Activated T-helper 2 cell treated with anti-CD3 and anti-CD28 coated beads, Interferon-gamma antibody, Interleukin-2, Interleukin-4, amounts not matched to agents 10 μg/mL and 5 μg/mL and 100 μg/mL, durations not matched to agents 14 hours and 24 hours and 36 hours (primary cell): ENCODE measurements around the gene ACP5. TPM values are rescaled to one million over a fixed set of nuclear protein-coding genes. Genes with fewer than 3 reads are reported as not detected.
"Not testable (repeated sequence)": the region's sequence is repeated elsewhere in the genome, so short reads cannot be mapped to it uniquely, and the experiment has no call there.

Source experiments
- DNase-seq: peaks from one replicate; pipeline ENCODE4 v3.0.0; 2021; ENCODE audit warnings: low spot score
- H3K27ac Mint-ChIP-seq: one replicate; pipeline ENCODE4 v1.8.0; 2021; ENCODE audit warnings: mixed read lengths
- H3K27me3 Mint-ChIP-seq: one replicate; pipeline ENCODE4 v1.8.0; 2021; ENCODE audit warnings: low read depth, mixed read lengths
- H3K36me3 Mint-ChIP-seq: one replicate; pipeline ENCODE4 v1.8.0; 2021; ENCODE audit warnings: low read depth, mixed read lengths
- H3K4me1 Mint-ChIP-seq: one replicate; pipeline ENCODE4 v1.8.0; 2021; ENCODE audit warnings: low read depth, mixed read lengths
- H3K4me3 Mint-ChIP-seq: one replicate; pipeline ENCODE4 v1.8.0; 2021; ENCODE audit warnings: low read depth, mild to moderate bottlenecking, moderate library complexity, mixed read lengths
- H3K9me3 Mint-ChIP-seq: one replicate; pipeline ENCODE4 v1.8.0; 2021; ENCODE audit warnings: mixed read lengths
- intact Hi-C: fragments of 100-400 bp; cut with micrococcal nuclease; formaldehyde crosslinking; loops from one replicate; pipeline ENCODE4 v1.15.1; 2023
- total RNA-seq: library from RNA; stranded (reverse); gene quantifications from 2 replicates; pipeline ENCODE4 v1.2.3, GENCODE V29; 2022

ACP5 gene
- total RNA-seq, 1 donor from 2014 or later = 27.0 TPM

GRCh38 chr19:11597202-11598102 lies 20.0 kb upstream of the ACP5 start, which contains the start of gene ZNF627:
ZNF627 (plus strand) TSS chr19:11597483; CDS start chr19:11597628, 145 bp downstream.
- H3K4me1 Mint-ChIP-seq = peaks cover 8% of the 10 kb centered on the region
- DNase-seq = peak; percentile 97
- no peaks in the 10 kb centered on the region for H3K27me3 Mint-ChIP-seq
- peak within 1 kb of the TSS; percentile 85 for H3K27ac Mint-ChIP-seq
- peak within 1 kb of the TSS; percentile 94 for H3K4me3 Mint-ChIP-seq
- peaks cover 39% of the 10 kb centered on the region for H3K36me3 Mint-ChIP-seq
- peaks cover 8% of the 10 kb centered on the region for H3K9me3 Mint-ChIP-seq
- intact Hi-C loops = loop anchor here (1.0 kb wide), 1 partner anchor 38 kb away; the partner anchor contains the start of gene ELOF1

DNA sequence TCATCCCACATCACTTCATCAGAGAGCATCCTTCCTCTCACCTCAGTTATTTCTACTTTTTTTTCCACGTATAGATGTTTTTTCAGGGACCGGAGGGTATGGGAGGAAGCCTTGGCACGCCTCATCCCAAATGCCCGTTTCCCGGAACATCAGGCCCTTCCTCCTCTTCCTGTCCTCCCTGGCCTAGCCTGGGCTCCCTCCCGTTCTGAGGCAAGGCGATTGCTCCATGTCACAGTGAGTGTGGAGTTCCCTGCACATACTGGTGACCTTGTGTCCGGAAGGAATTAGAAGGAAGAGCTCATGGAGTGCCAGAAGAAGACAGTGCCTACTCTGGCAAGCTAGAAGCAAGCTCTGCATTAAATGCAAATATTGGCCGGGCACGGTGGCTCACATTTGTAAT lies 18.7 kb upstream of the ACP5 start:
- Mint-ChIP-seq H3K4me1 (peaks cover 8% of the 10 kb centered on the region), H3K27ac (peak overlapping the region; percentile 85), H3K36me3 (peaks cover 29% of the 10 kb centered on the region), H3K27me3 (no peaks in the 10 kb centered on the region), H3K4me3 (no peak overlapping the region), H3K9me3 (no peaks in the 10 kb centered on the region)
- intact Hi-C loops = no loop called here
- DNase-seq = no peak

GRCh38 chr19:11594084-11594483 lies 16.6 kb upstream of the ACP5 start:
- H3K4me3 Mint-ChIP-seq = no peak overlapping the region
- no peak for DNase-seq
- H3K9me3 Mint-ChIP-seq = no peaks in the 10 kb centered on the region
- peaks cover 8% of the 10 kb centered on the region for H3K4me1 Mint-ChIP-seq
- intact Hi-C loops = no loop called here
- H3K27ac Mint-ChIP-seq = no peak overlapping the region
- peaks cover 10% of the 10 kb centered on the region for H3K36me3 Mint-ChIP-seq
- no peaks in the 10 kb centered on the region for H3K27me3 Mint-ChIP-seq

- no peaks in the 10 kb centered on the region for H3K36me3 Mint-ChIP-seq
- H3K9me3 Mint-ChIP-seq = no peaks in the 10 kb centered on the region
- no peak overlapping the region for H3K27ac Mint-ChIP-seq
- intact Hi-C loops = loop anchor here (1.0 to 5.0 kb wide), 3 partner anchors 28 to 81 kb away; partner anchors contain the start of gene ZNF653
- H3K27me3 Mint-ChIP-seq = no peaks in the 10 kb centered on the region
- DNase-seq = no peak
- H3K4me1 Mint-ChIP-seq = peaks cover 9% of the 10 kb centered on the region
- no peak overlapping the region for H3K4me3 Mint-ChIP-seq
Measured at GRCh38 chr19:11587975-11588631, 10.7 kb upstream of the ACP5 start.

- Mint-ChIP-seq H3K9me3 (no peaks in the 10 kb centered on the region), H3K4me3 (no peak overlapping the region), H3K4me1 (peaks cover 9% of the 10 kb centered on the region), H3K27me3 (no peaks in the 10 kb centered on the region), H3K27ac (peak overlapping the region; percentile 63), H3K36me3 (no peaks in the 10 kb centered on the region)
- intact Hi-C loops = loop anchor here (1.0 to 5.0 kb wide), 3 partner anchors 27 to 80 kb away; partner anchors contain the start of gene ZNF653
- peak; percentile 75 for DNase-seq
Measured at GRCh38 chr19:11587302-11587974, 10.0 kb upstream of the ACP5 start.

DNA sequence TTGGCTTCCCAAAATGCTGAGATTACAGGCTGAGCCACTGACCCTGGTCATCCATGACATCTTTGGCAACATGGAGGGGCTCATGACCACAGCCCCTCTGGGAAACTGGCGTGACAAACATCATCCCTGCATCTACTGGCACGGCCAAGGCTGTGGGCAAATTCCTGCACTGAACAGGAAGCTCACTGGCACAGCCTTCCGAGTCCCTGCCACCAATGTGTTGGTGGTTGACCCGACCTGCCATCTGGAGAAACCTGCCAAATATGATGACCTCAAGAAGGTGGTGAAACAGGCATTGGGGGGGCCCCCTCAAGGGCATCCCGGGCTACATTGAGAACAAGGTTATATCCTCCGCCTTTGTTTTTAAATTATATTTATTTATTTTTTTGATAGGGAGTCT lies 8.9 kb upstream of the ACP5 start:
- no peak for DNase-seq
- intact Hi-C loops = loop anchor here (5.0 kb wide), 1 partner anchor 79 kb away; the partner anchor contains the start of gene ZNF653
- Mint-ChIP-seq H3K4me1 (peaks cover 15% of the 10 kb centered on the region), H3K9me3 (no peaks in the 10 kb centered on the region), H3K27ac (no peak overlapping the region), H3K36me3 (no peaks in the 10 kb centered on the region), H3K27me3 (no peaks in the 10 kb centered on the region), H3K4me3 (no peak overlapping the region)

DNA sequence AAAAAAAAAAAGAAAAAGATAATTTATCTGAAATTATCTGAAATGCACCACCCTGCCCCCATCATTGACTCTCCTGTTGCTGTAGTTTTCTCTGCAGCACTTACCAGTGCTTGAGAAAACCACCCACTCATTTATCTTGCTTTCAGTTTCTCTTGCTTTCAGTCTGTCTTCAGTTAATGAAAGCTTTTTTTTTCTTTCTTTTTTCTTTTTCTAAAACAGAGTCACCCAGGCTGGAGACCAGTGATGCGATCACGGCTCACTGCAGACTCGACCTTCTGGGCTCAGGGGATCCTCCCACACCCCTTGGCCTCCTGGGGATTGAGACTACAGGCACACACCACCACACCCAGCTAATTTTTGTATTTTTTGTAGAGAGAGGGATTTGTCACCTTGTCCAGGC lies 4.3 kb upstream of the ACP5 start:
- DNase-seq = peak; percentile 56
- Mint-ChIP-seq H3K9me3 (no peaks in the 10 kb centered on the region), H3K4me1 (peaks cover 20% of the 10 kb centered on the region), H3K36me3 (no peaks in the 10 kb centered on the region), H3K27ac (peak overlapping the region; percentile 96), H3K27me3 (no peaks in the 10 kb centered on the region), H3K4me3 (peak overlapping the region; percentile 74)
- intact Hi-C loops = loop anchor here (1.0 to 5.0 kb wide), 3 partner anchors 13 to 199 kb away; partner anchors contain the start of gene EPOR

DNA sequence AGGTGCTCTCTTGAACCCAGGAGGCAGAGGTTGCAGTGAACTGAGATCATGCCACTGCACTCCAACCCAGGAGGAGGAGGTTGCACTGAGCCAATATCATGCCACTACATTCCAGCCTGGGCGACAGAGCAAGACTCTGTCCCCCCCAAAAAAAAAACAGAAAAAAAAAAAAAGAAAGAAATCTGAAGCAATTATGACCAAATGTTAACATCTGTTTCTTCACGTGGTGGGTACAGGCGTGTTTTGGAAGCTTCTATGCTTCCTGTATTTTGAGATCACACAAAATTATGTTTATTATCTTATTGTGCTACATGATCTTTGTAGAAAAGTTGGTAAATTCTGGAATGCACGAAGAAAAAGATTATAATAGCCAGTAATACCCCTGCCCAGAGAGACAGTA lies 2.7 kb upstream of the ACP5 start:
- Mint-ChIP-seq H3K27ac (no peak overlapping the region), H3K4me1 (peaks cover 20% of the 10 kb centered on the region), H3K4me3 (no peak overlapping the region), H3K36me3 (no peaks in the 10 kb centered on the region), H3K9me3 (no peaks in the 10 kb centered on the region), H3K27me3 (no peaks in the 10 kb centered on the region)
- intact Hi-C loops = loop anchor here (5.0 kb wide), 1 partner anchor 198 kb away; the partner anchor contains the start of gene EPOR
- no peak for DNase-seq

- no peak for DNase-seq
- H3K36me3 Mint-ChIP-seq = no peaks in the 10 kb centered on the region
- H3K27me3 Mint-ChIP-seq = no peaks in the 10 kb centered on the region
- intact Hi-C loops = no loop called here
- peak overlapping the region; percentile 83 for H3K4me3 Mint-ChIP-seq
- peaks cover 18% of the 10 kb centered on the region for H3K4me1 Mint-ChIP-seq
- no peaks in the 10 kb centered on the region for H3K9me3 Mint-ChIP-seq
- H3K27ac Mint-ChIP-seq = no peak overlapping the region
Measured at GRCh38 chr19:11578258-11579142, 1.1 kb upstream of the ACP5 start.

- Mint-ChIP-seq H3K9me3 (no peaks in the 10 kb centered on the region), H3K36me3 (no peaks in the 10 kb centered on the region), H3K4me1 (peaks cover 12% of the 10 kb centered on the region), H3K27me3 (no peaks in the 10 kb centered on the region), H3K4me3 (no peak overlapping the region), H3K27ac (no peak overlapping the region)
- DNase-seq = no peak
- intact Hi-C loops = no loop called here
Measured at GRCh38 chr19:11576227-11576626, 1.2 kb downstream of the ACP5 start.

- Mint-ChIP-seq H3K27ac (peak overlapping the region; percentile 55), H3K4me1 (peaks cover 6% of the 10 kb centered on the region), H3K4me3 (no peak overlapping the region), H3K9me3 (no peaks in the 10 kb centered on the region), H3K36me3 (no peaks in the 10 kb centered on the region), H3K27me3 (no peaks in the 10 kb centered on the region)
- intact Hi-C loops = no loop called here
- DNase-seq = no peak
Measured at GRCh38 chr19:11574689-11575088, 2.8 kb downstream of the ACP5 start.

GRCh38 chr19:11573763-11574162 lies 3.7 kb downstream of the ACP5 start:
- H3K27me3 Mint-ChIP-seq, intact Hi-C loops, H3K4me1 Mint-ChIP-seq, H3K9me3 Mint-ChIP-seq, H3K27ac Mint-ChIP-seq, H3K4me3 Mint-ChIP-seq, H3K36me3 Mint-ChIP-seq, DNase-seq: not testable (repeated sequence)
